GM18520 (cell line): ENCODE measurements around the gene LUZP2.

ENCODE experiments used
- ATAC-seq: cut with Tn5 transposase; IDR thresholded peaks from one replicate; pipeline ENCODE4 v1.9.1; 2021; ENCODE audit not compliant: unreplicated experiment

Gene LUZP2

GRCh38 chr11:24805671-24806070 is 308.8 kb downstream of the LUZP2 start:
- ATAC-seq: no peak

- ATAC-seq: no peak
Observed at GRCh38 chr11:24808173-24808572, 311.3 kb downstream of the LUZP2 start.

- ATAC-seq: no peak
Observed at GRCh38 chr11:24819006-24819405, 322.2 kb downstream of the LUZP2 start.

- no peak for ATAC-seq
Observed at GRCh38 chr11:24819863-24820434, 323.1 kb downstream of the LUZP2 start.

- no peak for ATAC-seq
Observed at GRCh38 chr11:24820541-24820940, 323.7 kb downstream of the LUZP2 start.

- no peak for ATAC-seq
Observed at GRCh38 chr11:24828938-24829605, 332.2 kb downstream of the LUZP2 start.

- ATAC-seq: no peak
Observed at GRCh38 chr11:24833573-24833972, 336.7 kb downstream of the LUZP2 start.

- ATAC-seq: no peak
Observed at GRCh38 chr11:24837112-24837511, 340.3 kb downstream of the LUZP2 start.

GRCh38 chr11:24842308-24842707 is 345.5 kb downstream of the LUZP2 start:
- no peak for ATAC-seq

GRCh38 chr11:24844406-24844805 is 347.6 kb downstream of the LUZP2 start:
- ATAC-seq: no peak

GRCh38 chr11:24848857-24849256 is 352.0 kb downstream of the LUZP2 start:
- ATAC-seq: no peak

GRCh38 chr11:24855951-24856350 is 359.1 kb downstream of the LUZP2 start:
- no peak for ATAC-seq

GRCh38 chr11:24859801-24860300 is 363.0 kb downstream of the LUZP2 start:
- ATAC-seq: no peak

- ATAC-seq: no peak
Observed at GRCh38 chr11:24861440-24861839, 364.6 kb downstream of the LUZP2 start.

- ATAC-seq: no peak
Observed at GRCh38 chr11:24866743-24867142, 369.9 kb downstream of the LUZP2 start.

- no peak for ATAC-seq
Observed at GRCh38 chr11:24870048-24870447, 373.2 kb downstream of the LUZP2 start.

- no peak for ATAC-seq
Observed at GRCh38 chr11:24872186-24872585, 375.3 kb downstream of the LUZP2 start.

- no peak for ATAC-seq
Observed at GRCh38 chr11:24872651-24873311, 375.9 kb downstream of the LUZP2 start.

GRCh38 chr11:24880962-24881361 is 384.1 kb downstream of the LUZP2 start:
- ATAC-seq: no peak

- ATAC-seq: no peak
Observed at GRCh38 chr11:24885580-24886173, 388.8 kb downstream of the LUZP2 start.

GRCh38 chr11:24886880-24887619 is 390.2 kb downstream of the LUZP2 start:
- ATAC-seq: no peak
